IPS-NIHi11 (cell line): Measurements from ENCODE around the gene CIAO3.
A peak's percentile ranks its signal among the peaks of the same experiment; 100 is the strongest.
"Not testable (repeated sequence)": the region's sequence is repeated elsewhere in the genome, so short reads cannot be mapped to it uniquely, and the experiment has no call there.

Experiments
- DNase-seq: peaks from one replicate; pipeline ENCODE4 v3.0.0; 2012; ENCODE audit warnings: mixed read lengths, low spot score

The CIAO3 gene

DNA sequence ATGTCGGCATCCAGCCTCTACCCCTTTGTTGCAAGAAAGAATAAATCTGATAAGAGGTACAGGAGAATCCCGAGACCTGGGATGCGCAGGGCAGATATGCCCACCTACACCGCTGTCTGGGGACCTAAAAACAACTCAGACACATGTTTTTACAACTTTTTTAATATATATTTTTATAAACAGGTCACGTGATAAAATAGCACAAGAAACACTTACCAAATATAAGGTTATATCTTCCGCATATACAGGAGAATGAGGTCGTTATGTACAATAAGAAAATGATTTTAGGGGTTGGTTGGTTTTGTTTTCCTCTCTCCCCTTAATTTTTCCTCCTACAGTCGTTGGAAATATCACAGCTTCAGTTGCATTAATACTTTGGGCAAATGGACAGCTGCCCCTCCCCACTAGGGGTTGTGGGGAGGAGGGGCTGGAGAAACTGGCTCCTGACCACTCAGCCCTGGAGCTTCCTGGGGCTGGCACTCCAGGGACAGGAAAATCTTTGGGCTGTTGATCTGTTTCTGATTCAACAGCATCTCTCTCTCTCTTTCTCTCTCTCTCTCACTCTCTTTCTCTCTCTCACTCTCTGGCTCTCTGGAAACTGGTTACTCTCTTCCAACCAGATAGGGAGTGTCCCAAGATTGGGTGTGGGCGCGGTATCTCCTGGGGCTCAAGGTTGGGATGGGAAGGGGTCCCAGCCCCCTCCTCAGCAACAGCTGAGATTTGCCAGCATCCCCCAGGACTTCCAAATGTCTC lies 48.3 kb downstream of the CIAO3 start:
- no peak for DNase-seq

DNA sequence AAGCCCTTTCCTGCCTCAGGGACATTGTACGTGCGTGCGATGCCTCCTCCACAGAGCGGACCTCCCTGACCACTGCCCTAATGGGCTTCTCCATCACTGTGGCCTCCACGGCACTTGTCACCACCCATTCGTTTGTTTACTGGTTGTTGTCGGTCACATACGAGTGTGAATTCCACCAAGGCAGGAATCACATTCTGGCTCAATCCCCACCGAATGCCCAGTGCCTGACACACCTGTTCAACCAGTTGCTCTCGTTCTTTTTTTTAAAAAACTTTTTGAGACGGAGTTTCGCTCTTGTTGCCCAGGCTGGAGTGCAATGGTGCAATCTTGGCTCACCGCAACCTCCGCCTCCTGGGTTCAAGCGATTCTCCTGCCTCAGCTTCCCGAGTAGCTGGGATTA lies 49.6 kb downstream of the CIAO3 start:
- not testable (repeated sequence) for DNase-seq

DNA sequence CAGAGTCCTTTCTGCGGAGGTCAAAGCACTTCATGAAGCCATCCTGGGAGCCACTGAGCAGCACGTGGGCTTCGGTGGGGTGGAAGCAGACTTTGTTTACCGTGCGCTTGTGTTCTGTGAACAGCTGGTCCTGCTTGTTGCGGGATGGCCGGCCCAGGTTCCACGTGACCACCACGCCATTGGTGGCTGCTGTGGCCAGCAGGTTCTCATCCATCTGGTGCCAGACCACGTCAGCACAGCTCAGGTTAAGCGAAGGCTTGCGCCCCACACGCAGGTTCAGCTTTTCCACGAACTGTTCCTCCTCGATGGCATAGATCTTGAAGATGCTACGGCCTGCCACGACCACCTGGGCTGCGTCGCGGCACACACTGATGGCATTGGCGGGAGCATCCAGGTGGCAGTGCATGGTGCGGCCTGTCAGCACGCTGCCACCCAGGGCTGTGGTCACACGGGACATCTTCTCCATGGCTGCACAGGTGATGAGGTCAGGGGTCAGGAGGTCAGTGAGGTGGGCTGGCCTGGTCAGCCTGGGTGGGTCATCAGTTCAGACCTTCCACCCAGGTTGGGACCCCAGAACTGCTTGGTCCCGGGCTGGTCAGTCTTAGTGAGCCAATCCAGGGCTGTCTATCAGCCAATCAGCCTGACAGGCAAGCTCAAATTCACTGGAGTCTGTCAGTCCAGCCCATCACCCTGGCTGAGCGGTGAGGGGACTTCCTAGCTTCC lies 51.5 kb downstream of the CIAO3 start:
- no peak for DNase-seq

DNA sequence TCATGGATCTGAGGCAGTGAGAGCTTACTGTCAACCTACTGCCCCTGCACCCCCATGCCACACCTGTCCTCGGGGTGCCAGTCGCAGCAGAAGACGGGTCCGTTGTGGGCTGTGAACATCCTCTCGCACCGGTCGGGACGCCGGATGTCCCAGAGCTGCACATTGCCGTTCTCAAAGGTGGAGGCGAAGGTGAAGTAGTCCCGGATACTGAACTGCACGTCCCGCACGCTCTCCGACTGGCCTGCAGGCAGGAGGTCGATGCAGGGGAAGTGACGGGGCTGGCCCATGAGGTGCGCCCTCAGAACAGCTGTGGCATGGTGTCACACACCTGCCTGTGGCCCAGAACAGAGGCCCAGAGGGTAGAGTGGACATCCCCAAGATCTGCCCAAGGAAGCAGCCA lies 53.3 kb downstream of the CIAO3 start:
- no peak for DNase-seq

- no peak for DNase-seq
Measured at GRCh38 chr16:686459-687260, 54.1 kb downstream of the CIAO3 start.

- DNase-seq = peak; percentile 54
Measured at GRCh38 chr16:685967-686366, 54.8 kb downstream of the CIAO3 start.

DNA sequence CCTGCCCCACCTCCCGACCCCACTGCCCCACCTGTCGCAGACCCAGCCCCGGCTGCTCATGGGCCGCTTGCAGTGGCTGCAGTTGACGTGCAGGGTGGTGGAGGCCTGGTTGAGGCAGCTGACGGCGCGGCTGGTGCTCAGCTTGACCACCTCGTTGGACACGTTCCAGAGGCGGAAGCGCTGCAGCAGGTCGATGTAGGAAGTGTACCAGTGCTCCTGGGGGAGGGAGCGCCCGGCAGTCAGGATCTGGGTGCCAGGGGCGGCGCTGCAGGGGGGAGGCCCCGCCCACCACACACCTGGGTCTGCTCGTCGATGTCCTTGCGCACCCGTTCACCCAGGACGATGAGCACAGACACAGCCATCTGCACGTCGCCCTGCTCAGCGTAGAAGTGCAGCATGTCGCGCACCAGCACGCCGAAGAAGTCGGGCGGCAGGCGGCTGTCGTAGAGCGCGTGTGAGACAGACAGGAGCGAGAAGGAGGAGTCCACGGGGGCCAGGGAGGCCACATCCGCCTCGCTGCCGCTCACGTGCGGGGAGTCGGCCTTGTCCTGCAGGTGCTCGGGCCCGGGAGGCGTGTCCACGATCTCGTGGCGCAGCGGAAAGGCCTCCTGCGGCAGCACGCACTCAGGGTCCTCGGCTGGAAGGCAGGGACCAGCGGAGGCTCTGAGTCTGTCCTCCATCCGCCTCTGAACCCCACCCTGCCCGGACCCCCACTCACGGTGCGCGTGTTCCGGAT lies 55.7 kb downstream of the CIAO3 start:
- no peak for DNase-seq

DNA sequence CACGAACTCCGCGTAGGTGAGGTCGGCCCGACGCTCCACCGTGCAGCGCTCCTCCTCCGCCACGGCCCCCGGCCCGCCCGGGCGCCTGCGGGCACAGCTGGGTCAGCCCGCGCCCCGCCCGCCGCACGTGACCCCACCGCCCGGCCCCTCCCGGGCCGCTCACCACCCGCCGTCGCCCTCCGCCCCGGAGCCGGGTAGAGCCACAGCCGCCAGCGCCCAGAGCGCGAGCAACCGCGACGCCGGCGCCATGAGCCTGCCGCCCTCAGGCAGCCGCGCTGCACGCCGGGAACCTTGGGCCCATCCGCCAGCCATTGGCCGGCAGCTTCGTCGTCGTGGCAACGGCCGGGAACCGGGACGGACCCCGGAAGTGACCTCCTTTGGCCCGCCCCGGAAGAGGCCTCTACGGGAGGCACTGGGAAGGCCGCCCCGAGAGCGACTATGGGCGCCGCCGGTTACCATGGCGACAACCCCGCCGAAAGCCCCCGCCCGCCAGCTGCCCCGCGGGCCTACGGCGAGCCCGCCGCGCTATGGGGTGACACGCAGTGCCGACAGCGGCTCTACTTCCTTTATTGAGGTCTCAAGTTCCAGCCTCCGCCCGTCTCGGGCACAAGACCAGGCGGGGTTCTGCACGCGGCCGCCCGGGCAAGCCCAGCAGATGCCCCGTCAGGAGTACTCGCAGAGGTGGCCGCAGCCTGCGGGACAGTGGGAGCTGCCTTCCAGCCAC lies 56.6 kb downstream of the CIAO3 start, which contains the start of gene JMJD8:
TSS of gene JMJD8 (minus strand) at position 264 of the 724 bp plus-strand sequence. CDS start at position 249, 15 bp downstream.
- peak; percentile 92 for DNase-seq

DNA sequence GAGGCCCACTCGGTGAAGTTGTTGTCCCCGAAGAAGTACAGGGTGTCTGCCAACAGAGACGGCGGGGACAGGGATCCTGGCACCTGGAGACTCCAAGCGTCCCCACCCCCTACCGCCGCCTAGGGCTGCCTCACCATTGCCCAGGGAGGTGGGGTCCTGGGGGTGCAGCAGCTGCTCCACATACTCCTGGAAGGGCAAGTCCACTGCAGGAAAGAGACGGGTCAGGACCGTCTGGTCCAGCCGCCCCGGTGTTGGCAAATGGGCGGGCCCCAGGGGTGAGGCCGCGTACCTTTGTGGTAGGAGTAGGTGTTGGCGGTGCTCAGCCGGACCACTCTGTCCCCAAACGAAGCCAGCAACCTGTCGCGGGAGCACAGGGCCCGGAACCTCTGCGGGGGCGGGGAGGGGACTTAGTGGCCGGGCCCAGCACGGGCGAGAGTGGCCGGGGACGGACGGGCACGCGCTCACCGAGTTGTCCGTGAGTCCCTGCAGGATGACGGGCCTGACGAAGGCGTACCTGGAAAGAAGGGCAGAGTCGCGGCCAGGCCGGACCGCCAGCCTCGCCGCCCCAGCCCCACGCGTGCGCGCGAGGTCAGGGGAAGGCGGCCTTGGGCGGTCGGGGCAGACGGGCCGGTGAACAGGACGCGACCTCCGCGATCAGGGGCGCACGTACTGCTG lies 57.3 kb downstream of the CIAO3 start:
- DNase-seq = no peak

DNA sequence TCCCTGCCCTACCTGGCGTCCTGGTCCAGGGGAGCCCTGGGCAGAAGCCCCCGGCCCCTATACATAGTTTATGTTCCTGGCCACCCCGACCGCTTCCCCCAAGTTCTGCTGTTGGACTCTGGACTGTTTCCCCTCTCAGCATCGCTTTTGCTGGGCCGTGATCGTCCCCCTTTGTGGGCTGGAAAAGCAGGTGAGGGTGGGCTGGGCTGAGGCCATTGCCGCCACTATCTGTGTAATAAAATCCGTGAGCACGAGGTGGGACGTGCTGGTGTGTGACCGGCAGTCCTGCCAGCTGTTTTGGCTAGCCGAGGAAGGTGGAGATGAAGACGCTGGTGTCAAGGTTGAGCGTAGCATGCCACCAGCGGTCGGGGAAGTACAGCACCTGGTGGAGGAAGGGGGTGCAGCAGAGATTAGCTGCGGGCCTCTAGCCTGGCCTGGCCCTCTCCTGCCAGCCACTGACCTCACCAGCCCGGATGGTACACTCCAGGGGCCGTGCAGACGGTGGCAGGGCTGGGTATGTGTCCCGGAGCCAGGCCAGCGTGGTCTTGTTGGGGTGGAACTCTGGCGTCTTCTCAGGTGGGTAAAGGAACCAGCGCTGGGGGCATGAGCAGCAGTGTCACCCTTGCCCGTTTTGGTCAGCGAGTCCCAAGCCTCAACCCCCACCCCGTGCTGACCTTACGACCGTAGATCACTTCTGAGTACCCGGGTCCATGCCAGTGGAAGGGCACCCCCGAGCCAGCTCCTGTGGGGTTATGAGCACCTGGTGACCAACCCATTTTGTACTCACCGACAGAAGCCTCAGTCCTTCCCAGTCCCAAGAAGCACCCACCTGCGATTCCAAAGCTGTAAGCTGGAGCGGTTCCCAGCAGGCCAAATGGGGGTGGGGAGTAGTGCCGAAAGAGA lies 58.1 kb downstream of the CIAO3 start:
- no peak for DNase-seq

- DNase-seq = no peak
Measured at GRCh38 chr16:681746-682427, 58.9 kb downstream of the CIAO3 start.

DNA sequence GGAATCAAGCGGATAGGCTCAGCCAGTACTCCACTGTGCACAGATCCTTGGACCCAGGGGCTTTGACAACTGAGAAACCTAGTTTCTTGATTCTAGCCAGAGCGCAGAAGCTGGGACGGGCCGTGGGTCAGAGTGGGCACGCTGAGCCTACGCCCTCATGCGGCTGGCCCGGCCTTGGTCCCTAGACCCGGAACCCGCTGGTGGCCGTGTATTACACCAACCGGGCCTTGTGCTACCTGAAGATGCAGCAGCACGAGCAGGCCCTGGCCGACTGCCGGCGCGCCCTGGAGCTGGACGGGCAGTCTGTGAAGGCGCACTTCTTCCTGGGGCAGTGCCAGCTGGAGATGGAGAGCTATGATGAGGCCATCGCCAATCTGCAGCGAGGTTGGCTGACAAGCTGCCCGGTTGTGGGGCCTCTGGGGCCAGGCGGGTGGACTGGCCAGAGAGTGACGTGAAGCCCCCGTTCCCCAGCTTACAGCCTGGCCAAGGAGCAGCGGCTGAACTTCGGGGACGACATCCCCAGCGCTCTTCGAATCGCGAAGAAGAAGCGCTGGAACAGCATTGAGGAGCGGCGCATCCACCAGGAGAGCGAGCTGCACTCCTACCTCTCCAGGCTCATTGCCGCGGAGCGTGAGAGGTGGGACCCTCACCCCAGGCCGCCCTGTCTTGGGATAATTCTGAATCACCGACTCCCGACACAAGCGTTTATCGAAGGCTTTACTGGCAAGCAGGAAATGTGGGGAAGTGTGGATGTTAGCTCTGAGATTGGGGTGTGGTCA lies 59.6 kb downstream of the CIAO3 start:
- DNase-seq = no peak

GRCh38 chr16:680625-680945 lies 60.2 kb downstream of the CIAO3 start:
- DNase-seq = no peak

DNA sequence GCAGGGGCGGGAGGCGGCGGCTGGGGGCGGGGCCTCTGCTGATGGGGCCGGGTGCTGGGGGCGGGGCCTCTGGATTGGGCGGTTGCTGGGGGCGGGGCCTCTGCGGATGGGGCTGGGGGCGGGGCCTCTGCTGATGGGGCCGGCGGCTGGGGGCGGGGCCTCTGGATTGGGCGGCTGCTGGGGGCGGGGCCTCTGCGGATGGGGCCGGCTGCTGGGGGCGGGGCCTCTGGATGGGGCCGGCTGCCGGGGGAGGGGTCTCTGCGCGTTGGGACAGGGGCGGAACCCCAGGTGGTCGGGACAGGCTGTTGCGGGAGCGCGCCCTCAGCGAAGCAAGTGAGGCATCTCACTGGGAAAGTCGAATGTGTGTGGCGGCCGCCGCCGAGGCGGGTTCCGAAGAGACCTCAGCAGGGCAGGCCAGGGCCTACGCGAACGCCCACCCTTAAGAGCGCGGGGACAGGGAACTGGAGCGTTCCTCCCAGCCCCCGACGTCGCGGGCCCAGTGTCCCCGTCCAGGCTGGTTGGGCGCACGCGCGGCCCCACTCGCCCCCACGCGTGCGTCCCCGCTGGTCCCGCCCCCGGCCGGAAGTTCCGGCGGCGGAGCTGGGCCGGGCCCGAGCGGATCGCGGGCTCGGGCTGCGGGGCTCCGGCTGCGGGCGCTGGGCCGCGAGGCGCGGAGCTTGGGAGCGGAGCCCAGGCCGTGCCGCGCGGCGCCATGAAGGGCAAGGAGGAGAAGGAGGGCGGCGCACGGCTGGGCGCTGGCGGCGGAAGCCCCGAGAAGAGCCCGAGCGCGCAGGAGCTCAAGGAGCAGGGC lies 60.8 kb downstream of the CIAO3 start, which contains the start of gene STUB1:
TSS of gene STUB1 (plus strand) at position 597 of the 811 bp plus-strand sequence. CDS start at position 713, 116 bp downstream.
- DNase-seq = peak; percentile 82
